GM04504 (cell line): ENCODE data around the gene LGALS8.

ENCODE experiments used
- DNase-seq: peaks from one replicate; pipeline ENCODE4 v3.0.0-alpha.2; 2012; ENCODE audit warnings: low read depth

The LGALS8 gene

DNA sequence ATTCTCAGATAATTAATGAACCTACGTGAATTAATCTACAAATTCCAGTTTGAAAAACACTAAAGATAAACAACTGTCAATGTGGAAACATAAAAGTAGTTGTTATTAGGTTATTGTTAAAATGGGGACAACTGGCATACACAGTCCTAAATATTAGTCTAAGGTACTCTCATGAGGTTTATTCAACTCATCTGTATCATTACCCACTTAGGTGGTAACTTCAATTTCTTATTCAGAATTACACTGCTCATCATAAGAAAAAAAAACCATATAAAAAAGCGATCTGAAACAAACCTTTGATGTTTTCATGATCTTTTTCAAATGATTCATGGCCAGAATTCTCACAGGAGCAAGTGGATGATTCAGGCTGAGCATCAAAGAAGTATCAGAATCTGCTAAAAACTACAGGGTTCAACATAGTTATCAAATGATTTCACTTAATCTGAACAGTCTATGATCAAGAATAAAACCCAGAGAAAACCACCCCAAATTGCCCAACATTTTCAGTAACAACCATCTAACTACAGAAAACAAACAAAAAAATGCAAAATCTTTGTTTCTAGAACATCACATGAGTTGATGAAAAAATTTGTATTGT lies 66.9 kb downstream of the LGALS8 start:
- DNase-seq: no peak

DNA sequence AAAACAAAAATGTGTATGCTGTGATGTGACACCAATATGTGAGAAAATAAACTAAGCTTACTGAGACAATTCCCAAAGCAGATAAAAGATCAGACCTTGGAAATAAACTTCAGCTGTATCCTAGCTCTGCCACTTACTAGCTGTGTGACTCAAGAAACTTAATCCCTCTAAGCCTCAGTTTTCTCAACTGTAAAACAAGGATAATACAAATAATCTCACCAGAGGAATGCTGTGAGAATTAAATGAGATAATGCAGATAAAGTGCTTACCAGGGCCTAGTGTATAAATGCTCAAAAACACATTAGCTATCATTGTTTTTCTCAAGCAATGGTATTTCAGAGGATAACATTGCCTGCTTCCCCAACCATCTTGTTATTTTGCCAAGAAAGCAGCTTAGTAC lies 78.4 kb downstream of the LGALS8 start:
- no peak for DNase-seq
